Fibroblast of pulmonary artery (primary cell): ENCODE measurements around the gene OR2F2.

Source experiments
- DNase-seq: peaks from one replicate; pipeline ENCODE4 v3.0.0-alpha.2; 2010; ENCODE audit warnings: low read depth
- H3K4me3 ChIP-seq: replicated peaks from 2 replicates; pipeline ENCODE4 v1.5.1; 2011; ENCODE audit warnings: low read depth, mild to moderate bottlenecking, control low read depth, low read length, moderate library complexity
- TF ChIP-seq, protein P1 (sequence below): IDR thresholded peaks from 2 replicates; pipeline ENCODE4 v1.5.1; 2011; ENCODE audit warnings: mild to moderate bottlenecking, control low read depth, low read length, inconsistent platforms; ENCODE audit errors: missing control alignments

The OR2F2 gene, protein sequence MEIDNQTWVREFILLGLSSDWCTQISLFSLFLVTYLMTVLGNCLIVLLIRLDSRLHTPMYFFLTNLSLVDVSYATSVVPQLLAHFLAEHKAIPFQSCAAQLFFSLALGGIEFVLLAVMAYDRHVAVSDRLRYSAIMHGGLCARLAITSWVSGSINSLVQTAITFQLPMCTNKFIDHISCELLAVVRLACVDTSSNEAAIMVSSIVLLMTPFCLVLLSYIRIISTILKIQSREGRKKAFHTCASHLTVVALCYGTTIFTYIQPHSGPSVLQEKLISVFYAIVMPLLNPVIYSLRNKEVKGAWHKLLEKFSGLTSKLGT

DNA sequence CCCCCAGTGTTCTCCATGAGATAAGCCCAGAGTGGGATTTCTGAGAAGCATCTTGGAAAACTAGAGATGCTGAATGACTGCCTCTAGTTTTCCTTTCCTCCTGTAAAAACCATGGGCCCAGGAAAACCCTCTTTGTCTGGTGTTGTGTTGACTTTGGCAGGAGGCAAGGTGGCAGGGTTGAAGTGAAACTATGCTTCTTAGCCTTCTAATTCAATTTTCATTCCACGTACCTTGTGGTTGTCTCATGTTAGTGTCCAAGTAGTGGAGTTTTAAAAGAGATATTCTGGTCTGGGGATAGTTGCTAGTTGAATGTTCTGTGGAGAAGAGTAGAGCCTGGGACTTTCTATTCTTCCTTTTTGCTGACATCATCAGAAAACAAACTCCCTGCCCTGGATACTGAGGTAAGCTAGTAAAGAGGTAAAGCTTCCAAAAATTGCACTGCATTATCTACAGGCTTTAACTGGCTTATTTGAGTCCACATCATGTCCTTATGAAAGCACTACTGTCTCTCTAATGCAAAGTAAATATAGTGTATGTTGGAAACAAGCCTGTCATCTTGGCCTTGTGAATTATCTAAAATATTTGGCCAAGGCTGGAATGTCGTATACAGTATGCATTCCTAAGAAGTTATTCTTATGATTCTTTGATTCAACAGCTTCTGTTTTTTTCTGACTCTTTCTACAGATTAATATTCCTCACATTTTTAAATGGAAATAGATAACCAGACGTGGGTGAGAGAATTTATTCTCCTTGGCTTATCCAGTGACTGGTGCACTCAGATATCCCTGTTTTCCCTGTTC, at the start of gene OR2F2:
Gene OR2F2, plus strand, starts transcription at position 708 of the 800 bp plus-strand sequence. Its CDS starts 0 bp downstream, at position 708.
- TF ChIP-seq, protein P1, sequence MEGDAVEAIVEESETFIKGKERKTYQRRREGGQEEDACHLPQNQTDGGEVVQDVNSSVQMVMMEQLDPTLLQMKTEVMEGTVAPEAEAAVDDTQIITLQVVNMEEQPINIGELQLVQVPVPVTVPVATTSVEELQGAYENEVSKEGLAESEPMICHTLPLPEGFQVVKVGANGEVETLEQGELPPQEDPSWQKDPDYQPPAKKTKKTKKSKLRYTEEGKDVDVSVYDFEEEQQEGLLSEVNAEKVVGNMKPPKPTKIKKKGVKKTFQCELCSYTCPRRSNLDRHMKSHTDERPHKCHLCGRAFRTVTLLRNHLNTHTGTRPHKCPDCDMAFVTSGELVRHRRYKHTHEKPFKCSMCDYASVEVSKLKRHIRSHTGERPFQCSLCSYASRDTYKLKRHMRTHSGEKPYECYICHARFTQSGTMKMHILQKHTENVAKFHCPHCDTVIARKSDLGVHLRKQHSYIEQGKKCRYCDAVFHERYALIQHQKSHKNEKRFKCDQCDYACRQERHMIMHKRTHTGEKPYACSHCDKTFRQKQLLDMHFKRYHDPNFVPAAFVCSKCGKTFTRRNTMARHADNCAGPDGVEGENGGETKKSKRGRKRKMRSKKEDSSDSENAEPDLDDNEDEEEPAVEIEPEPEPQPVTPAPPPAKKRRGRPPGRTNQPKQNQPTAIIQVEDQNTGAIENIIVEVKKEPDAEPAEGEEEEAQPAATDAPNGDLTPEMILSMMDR = no peak
- no peak within 1 kb of the TSS for H3K4me3 ChIP-seq
- peak; percentile 85 for DNase-seq

DNA sequence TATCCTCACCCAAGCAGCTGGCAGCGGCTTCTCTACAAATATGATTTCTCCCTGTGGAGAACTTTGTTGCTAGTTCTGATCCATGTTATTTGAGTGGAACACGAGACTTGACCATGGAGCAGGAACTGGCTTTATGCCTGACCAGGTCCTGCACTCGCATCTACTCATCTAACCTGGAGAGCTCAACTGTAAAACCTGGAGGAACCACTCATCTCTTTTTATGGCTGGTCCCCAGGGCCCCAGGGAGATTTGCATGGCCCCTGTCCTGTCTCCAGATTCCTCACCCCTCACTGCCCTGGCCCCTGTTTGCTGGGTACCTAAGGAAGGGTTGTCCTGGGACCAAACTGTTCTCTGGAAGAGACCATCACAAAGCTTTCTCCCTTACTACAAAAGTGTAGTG, 49.1 kb upstream of the OR2F2 start:
- H3K4me3 ChIP-seq = no peak overlapping the region
- no peak for DNase-seq
- TF ChIP-seq, protein P1 = no peak

DNA sequence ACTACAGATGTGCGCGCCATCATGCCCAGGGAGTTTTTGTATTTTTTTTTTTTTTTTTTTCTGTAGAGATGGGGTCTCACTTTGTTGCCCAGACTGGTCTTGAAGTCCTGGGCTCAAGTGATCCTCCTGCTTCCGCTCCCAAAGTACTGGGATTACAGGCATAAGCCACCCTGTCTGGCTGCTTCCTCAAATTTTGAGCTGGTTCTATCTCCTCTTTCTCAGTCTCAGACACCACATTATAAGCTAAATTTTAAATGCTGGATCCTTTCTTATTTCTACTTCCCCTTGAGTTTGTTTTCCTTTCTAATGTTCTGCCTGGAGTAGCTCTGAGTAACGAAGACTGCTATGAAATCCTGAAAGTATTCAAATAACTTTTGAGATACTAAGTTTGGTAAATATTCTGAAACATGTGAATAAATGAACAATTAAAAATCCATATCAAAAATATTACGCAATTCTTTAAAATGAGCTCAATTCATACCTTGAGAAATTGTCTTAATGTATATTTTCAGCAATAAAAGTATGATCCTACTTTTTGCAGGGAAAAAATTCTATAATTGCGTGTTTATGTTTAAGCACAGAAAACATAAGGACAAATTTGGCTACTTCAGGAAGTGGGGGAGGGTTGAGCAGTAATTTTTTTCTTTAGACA, 48.1 kb upstream of the OR2F2 start:
- TF ChIP-seq, protein P1 = no peak
- no peak for DNase-seq
- no peak overlapping the region for H3K4me3 ChIP-seq

DNA sequence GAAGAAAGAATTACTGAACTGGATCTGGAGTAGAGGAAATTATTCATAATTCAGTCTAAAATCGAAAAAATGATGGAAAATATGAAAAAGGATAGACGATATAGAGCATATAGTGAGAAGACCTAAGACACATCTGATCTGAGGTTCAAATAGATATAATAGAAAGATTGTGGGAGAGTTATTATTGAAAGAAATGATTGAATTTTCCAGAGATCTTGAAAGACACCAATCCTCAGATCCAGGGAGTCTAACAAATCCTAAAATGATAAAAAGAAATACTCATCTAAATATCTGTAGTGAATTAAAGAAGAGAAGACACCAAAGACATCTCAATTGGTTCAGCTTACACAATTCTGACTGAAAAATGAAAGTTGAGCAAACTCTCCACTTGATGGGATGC, 46.0 kb upstream of the OR2F2 start:
- no peak overlapping the region for H3K4me3 ChIP-seq
- TF ChIP-seq, protein P1 = no peak
- no peak for DNase-seq

DNA sequence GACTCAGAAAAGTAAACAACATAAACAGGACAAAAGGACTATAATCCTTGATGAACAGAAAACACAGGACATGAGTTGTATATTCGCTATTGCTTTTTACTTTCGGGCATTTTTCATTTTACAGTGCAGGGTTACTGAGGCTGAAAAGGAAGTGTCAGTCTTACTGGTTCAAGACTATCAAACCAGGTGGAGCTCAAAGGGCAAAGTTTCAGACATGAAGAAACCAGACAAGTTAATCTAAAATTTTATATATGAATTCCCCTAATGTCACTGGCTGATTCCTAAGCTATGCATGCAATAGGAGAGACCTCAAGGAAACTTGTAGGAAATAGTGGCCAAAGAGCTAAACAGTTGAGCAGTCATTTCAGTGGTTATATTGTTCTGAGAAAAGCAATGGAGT, 44.5 kb upstream of the OR2F2 start:
- no peak overlapping the region for H3K4me3 ChIP-seq
- TF ChIP-seq, protein P1 = no peak
- DNase-seq = no peak

DNA sequence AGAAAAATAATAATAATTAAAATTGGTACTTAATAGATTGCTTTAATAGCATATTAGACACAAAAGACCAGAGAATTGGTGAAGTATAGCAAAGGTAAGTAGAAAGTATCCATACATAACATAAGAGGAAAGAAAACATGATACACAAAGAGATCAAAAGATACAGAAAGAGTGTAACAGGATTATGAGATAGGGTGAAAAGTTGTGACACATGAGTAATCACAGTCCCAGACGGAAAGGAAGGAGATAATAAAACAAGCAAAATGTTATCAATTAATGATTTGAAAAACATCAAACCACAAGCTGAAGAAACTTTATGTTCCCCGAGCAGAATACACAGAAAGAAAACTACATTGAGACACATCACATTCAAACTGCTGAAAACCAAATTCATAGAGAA, 43.6 kb upstream of the OR2F2 start:
- no peak overlapping the region for H3K4me3 ChIP-seq
- TF ChIP-seq, protein P1 = no peak
- no peak for DNase-seq
